GM18507 (cell line): Measurements from ENCODE around the gene AGAP1.

Experiments
- DNase-seq: peaks from one replicate; pipeline ENCODE4 v3.0.0; 2011; ENCODE audit warnings: low read depth; ENCODE audit not compliant: insufficient read length; ENCODE audit errors: extremely low spot score
- FAIRE-seq: peaks from 2 replicates; lab custom pipeline; 2011; peaks lifted over from hg19 to GRCh38; lab: Jason Lieb, UNC

AGAP1 gene

DNA sequence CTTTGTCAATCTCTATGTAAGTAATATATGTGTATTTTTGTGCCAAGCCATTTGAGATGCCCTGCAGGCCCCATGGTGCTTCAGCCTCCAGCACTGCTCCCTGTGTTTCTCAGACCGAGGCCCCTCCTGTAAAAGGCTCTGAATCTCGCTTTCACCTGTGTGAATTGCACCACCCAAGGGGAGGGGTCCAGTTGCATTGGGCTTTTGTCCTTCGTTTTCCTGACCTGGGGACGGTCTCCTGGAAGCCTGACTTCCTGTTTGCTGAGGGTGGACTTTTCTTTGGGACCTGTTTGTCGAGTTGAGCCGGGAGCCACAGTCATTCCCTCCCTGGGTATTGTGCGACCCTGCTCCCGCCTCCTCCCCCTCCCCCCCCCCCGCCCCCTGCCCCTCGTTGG lies 48.9 kb downstream of the AGAP1 start:
- DNase-seq (no peak), FAIRE-seq (no peak)

DNA sequence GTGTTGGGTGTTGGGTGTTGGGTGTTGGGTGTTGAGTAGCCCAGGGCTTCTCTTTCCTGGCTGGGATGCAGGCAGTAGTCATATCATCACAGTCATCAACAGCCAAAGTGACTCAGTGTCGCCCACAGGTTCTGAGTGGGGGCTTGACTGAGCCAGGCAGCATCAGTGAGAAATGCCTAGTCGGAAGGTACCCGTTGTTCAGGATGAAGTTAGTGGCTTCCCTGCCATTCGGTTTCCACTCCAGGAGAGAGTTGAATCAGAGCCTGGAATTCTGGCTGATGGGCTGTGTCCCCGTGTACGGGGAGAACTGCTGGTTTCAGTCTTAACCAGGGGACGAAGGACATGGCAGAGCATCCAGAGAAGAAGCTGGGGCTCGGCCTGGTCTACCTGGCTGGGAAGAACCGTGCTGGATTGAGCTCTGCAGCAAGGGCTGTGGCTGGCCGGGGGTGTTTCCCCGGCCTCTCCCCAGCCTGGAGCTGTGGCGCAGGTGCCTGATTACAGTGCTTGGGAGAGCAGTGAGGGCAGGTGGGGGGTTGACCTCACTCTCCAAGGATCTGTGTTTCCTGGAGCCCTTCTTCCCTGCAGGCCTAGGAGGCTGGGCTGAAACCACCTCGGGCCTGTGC lies 49.4 kb downstream of the AGAP1 start:
- no peak for DNase-seq
- FAIRE-seq = no peak

DNA sequence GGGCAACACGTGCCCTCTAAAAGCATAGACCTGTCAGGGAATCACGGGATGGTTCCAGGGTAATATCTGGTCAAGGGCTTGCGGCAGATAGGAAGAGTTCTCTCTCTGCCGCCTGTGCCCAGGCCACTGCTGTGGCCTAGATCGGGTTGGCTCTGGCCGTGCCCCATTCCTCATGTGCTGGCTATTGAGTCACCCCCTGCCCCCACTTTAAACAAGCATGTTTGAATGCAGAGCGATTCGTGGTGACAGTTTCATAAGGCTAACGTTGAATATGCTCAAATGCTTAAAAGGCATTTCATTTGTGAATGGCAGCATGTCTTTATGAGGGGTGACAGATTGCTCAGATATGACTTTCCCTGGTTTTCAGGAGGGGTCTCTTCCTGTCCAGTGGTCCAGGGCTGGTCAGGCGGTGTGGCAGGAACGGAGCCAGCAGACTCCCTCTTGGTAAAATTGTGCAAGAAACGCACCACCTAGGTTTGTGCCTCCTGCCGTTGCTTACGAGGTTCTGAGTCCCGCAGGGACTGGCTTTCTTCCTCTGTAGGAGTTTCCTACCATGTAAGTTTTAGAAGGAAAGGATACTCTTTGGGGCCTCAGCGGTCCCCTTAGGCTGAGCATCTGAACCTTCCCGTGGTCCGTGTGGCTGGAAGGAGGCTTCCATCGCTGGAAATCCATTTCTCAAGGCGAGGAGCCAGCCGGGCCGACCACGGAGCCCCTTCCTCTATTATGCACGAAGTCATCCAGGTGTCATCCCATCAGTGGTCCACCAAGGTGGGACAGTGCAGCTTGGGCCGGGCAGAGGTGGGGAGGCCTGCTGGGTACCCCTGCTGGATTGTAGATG lies 50.2 kb downstream of the AGAP1 start:
- no peak for DNase-seq
- no peak for FAIRE-seq

DNA sequence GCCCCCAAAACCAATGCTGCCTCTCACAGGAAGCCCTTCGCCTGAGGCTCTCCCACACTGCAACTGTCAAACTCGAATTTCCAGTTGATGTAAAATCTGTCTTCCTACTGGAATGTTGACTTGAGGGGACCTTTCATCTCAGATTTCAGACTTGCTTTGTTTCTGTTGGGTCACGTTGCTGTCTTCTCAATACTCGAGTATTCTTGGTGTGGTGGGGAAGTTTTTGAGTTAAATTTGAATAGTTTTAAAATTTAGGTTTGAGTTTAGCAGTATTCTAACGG lies 50.8 kb downstream of the AGAP1 start:
- FAIRE-seq (no peak), DNase-seq (no peak)

DNA sequence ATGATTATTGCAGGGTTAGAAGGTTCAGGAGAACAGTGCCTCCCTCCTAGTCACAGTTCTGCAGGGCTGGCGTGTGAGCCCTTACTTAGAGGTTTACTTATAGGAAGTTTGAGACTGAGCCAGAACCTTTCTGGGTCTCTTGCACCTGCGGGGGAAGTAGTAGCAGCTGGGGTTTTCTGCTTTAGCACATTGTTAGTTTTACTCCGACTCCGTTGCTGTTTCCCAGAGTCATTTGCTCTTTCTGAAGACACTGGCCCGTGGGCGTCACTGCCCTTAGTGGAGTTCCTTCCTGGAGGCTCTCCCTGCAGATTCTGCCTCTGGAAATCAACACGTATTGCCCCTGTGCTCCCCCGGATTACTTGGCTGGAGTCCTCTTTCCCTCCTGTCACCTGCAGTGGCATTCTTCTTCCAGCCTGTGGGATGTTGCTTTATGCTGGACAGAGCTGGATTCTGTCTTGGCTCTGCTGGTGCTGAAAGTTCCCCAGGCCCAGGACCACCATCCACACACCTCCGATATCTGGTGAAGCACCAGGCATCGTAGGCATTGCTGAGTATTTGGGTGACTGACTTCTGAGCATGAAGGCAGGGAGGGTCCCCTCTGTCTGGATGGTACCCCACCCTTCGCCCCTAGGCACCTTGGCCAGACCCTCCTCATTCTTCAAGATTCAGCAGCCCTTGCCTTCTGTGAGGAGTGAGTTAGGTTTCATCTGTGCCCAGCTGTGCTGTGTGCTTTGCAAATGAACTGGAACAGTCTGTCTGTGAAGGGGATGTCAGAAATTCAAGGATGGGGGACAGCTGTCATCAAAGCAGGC lies 51.7 kb downstream of the AGAP1 start:
- DNase-seq (no peak), FAIRE-seq (no peak)

DNA sequence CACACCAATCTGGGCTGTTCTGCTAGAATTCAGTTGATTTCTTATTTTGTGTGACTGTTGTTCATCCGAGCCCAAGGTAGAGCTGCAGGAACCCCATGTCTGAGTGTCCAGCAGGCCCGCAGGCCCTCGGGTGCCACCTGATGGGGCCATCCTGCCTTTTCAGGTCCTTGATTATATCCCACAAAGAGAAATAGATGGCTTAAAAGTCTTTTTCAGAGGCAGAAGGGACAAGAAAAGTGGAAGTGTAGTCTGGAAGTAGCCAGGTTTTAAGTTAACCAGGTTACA lies 52.2 kb downstream of the AGAP1 start:
- DNase-seq = no peak
- no peak for FAIRE-seq

DNA sequence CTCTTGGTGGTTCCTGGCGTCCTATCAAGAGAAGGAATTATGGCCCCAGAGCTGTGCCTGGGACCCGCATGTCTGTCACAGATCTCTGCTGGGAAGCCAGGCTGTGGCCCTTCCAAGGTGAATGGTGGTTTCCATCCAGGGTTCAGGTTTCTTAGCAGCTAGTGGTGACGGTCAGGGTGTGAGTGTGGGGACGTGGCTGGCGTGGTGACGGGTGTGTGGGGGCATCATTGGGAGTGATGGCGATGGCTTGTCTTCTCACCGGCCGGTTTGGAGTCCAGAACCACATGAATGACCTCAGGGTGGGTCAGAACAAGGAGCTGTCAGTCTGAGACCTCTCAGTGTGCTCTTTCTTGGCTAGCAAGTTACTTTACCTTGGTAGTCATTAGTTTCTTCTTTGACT lies 52.6 kb downstream of the AGAP1 start:
- FAIRE-seq (no peak), DNase-seq (no peak)

DNA sequence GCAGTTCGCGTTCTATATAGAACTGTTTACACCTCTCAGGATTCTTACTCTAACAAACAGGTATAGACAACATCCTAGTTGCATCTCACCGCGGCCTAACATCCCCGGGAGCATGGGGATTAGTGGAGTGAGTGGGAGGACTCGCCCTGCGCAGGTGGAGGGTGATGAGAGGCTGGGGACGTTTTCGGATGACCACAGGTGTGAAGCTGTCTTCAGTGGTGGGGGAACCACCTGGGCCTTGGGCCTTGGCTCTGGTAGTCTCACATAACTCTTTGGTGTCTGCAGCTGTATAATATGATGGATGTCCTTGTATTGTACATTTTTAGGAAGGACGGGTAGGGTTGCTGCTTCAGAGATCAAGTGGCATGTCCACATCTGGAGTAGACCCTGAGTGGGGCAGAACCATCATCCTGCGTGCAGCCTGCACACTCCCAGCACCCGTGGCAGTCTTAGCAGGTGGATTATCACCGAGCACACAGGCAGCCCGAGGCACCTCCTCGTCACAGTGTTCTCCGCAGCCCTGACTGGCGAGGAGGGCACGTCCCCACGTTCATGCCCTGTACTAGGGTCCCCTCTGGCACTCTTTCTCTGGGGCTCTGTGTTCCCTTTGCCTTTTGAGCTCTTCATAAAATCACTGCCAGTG lies 56.0 kb downstream of the AGAP1 start:
- DNase-seq (no peak), FAIRE-seq (no peak)

DNA sequence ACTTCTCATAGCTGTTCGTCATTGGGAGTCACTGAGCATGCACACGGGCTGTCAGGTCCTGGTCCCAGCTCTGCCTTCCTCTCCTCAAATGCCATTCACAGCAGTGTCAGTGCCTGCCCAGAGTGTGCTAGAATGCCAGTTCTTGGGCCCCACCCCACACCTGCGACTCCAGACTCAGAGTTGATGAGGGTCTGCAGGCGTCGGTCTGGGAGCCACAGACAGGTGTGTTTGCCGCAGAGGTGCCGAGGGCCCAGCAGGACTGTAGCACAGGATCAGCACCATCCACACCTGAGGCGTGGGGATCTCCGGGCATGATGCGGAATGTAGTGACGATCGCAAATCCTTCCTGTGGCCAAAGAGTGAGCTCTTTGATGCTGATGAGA lies 56.5 kb downstream of the AGAP1 start:
- FAIRE-seq (no peak), DNase-seq (no peak)

DNA sequence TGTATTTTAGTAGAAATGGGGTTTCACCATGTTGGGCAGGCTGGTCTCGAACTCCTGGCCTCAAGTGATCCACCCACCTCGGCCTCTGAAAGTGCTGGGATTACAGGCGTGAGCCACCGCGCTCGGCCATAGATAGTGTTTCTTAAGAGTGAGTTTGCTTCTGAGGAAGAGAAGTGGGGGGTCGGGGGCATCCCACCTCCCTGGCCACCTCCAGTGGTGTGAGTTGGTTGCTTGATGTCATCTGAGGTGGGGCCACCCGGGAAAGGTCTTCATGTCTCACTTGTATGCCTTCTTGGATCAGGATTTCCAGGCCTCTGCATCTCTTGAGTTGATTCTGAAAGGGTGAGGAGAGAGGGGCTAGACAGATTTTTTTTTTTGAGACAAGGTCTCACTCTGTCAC lies 57.1 kb downstream of the AGAP1 start:
- DNase-seq = no peak
- no peak for FAIRE-seq

DNA sequence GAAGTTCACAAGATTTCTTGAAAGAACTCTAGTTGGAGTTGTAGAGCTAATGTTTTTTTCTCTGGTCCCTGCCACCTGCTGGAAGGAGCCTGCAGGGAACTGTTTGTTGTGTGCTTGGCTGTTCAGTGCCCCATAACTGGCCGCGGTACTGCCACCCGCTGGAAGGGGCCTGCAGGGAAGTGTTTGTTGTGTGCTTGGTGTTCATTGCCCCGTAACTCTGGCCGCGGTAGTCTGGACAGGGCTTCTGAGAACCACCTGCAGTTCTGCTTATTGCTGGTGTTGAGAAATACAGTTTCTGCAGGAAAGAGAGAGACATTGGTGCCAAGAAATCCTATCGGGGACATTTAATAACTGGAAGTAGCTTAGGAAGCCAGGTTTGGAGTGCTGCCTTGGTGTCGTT lies 58.1 kb downstream of the AGAP1 start:
- FAIRE-seq (no peak), DNase-seq (no peak)

DNA sequence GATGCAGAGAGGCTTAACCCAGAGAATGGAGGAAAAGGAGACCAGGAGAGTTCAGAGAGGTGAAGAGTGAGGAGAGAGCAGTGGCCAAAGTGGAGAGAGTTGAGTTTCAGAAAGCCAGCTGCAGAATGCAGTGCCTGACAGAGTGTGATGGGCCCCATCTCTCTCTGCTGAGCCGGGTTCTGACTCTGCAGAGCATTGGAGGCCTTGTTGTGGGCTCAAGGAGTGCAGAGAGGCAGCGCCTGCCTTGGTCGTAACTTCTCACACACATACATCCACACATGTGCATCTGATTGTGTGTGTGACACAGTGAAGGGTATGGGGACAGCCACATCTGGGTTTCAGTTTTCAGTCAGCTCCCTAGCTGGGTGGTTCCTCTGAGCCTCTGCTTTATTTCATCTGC lies 58.8 kb downstream of the AGAP1 start:
- FAIRE-seq = no peak
- DNase-seq = no peak

DNA sequence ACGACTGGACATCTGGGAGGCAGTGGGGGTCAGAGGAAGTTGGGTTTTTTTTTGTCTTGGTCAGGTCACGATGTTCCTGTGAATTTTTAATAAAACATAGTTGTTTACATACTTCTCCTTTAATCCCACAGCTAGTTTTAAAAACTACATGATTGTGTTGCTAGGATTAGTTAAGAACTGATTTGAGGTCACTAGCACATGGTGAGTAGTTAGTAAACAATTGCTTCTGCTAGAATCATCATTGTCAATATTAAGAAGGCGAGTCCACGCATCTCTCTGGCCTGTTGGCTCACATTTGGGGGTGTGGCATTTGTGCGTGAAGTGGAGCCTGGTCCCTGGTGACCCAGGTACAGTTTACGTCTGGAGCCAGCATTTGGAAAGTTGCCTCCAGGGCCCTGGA lies 59.4 kb downstream of the AGAP1 start:
- no peak for FAIRE-seq
- DNase-seq = no peak

DNA sequence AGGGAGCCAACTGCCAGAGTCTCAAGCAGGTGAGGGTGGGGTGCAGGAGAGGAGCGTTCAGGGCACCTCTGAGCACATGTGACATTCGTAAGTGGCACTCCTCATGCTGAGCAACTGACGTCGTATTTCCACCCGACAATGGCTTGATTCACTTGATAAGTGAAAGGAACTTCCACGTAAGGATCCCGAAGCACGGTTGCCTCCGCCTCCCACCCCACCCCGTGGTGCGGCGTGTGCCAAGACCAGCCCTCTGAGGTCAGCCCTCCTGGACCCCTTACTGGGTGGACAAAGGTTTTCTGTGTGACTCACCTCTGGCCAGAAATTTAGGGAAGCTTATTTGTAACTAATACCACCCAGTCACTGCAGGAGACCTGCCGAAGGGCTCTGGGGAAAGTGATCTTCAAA lies 59.9 kb downstream of the AGAP1 start:
- no peak for DNase-seq
- no peak for FAIRE-seq

DNA sequence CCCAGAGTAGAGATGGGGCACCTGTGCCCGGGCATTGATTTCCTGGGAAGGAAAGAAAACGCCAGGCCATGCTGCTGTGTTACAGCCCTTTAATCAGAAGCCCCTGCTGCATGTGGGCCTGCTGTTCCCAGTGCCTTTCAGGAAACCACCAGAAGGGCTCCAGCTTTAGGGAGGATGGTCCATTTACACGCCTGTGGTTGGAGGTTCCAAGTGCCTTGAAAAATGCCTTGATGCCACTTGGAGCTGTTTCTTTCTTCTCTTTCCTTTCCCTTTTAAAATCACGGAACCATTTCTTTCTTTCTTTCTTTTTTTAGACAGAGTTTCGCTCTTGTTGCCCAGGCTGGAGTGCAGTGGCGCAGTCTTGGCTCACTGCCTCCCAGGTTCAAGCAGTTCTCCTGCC lies 60.5 kb downstream of the AGAP1 start:
- DNase-seq (no peak), FAIRE-seq (no peak)

DNA sequence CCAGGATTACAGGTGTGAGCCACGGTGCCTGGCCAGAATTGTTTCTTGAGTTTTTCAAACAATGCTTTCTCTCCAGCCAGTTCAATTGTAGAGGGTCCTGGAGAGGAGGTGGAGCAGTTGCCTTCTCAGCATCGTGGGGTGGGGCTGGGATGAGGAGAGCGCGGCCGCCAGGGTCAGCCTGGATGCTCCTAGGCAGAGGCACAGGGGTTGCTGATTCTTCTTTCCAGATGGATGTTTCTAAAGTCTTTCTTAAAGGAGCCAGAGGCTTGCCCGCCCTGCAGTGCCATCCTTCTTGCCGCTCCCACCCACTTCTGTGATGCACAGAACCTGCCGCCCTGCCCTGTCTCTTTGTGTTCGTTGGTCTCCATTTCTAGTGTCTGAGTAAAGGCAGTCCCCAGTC lies 61.1 kb downstream of the AGAP1 start:
- DNase-seq (no peak), FAIRE-seq (no peak)

DNA sequence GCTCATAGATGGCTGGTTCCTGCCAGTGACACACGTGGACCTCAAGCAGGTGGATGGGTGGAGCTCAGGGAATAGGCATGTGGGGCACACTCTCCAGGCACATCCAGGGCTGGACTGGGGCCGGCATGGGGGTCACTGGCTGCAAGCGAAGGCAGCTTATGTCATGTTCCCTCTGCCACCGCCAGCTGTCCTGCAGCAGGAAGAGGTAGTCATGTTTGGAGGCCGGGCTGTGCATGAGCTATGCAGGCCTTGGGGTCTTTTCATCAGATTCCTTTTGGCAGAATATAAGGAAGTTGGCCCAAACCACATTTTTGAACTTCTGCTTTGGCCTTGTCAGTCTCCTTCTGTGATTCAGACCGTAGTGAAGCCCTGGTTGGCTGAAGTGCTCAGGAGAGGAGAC lies 61.5 kb downstream of the AGAP1 start:
- FAIRE-seq = no peak
- no peak for DNase-seq

DNA sequence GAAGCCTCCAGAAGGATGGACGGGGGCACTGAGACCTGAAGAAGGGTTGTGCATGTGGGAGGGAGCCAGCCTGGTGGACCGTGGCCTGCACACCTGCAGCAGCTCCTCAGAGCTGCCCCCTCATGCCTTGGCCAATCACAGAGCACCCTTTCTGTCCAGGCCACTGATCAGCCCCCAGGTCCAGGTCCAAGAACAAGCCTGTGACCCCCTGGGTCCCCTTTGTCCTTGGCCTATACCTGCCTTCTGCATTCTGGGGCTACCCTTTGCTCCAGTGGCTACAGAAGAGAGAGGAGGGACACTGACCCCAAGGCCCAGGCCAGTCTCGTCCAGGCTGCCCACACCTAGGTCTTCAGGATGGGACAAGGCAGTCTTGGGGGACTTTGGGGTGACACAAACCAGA lies 62.2 kb downstream of the AGAP1 start:
- FAIRE-seq = no peak
- DNase-seq = no peak

DNA sequence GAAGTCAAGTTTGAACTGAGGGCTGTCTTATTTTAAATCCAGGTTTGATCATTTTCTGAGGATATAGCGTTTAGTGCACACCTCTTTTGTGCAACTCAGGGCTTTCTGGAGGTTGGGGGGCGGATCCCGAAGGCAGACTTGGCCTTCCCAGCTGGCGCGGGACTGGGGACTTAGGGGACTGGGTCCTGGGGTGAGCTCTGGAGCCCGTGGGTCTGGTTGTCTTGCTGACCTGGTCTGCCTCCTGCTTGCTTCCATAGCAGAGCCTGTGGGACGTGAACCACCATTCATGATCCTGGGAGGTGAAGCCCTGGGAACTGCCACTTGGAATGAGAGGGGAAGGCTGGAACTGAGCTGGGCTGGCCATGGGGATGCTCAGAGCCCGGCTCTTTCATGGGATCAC lies 63.1 kb downstream of the AGAP1 start:
- FAIRE-seq (no peak), DNase-seq (no peak)

DNA sequence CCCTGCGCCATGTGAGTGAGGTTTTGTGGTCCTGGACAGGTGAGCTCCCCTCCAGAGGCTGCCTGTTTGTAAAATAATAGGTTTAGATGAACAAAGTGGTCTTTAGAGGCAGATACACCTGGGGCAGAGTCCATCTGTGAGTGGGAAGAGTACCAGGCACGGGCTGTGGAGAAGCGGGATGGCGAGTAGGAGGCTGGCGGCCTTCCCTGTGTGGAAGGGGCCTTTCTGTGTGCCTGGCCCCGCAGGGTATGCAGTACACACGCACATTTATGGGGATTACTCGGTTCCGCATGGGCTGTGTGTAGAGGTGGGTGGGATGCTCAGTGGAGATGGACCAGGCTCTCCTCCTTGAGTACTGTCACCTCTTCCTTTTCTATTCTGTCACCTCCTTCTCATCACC lies 64.1 kb downstream of the AGAP1 start:
- FAIRE-seq (no peak), DNase-seq (no peak)

DNA sequence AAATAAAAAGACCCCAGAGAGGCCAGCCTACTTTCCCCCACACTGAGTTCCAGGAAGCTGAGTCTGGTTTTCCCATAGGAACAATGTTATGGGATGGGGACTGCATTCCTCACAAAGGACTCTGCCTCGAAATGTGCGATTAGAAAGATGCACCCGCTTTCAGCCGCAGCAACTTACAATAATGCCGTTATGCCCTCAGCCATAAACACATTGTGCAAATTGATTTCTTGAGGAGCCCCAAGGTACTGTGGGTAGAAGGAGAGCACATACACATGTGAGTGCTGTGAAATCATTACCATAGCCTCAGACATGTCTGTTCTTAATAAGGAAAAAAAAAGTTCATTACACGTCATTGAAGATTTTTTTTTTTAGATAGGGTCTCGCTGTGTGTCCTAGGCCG lies 64.7 kb downstream of the AGAP1 start:
- DNase-seq = no peak
- no peak for FAIRE-seq
